ENCODE results near the gene SLC9A9. TPM values are rescaled to one million over a fixed set of nuclear protein-coding genes. Genes with fewer than 3 reads are reported as not detected.

The SLC9A9 gene
- total and polyA plus RNA-seq, 10 of the 15 experiments (the other 5 are each of a cell fraction or from before 2014, with no cell fraction given): 3.5 to 14.2 (median 9.3) TPM

- BruUV-seq (replicated peaks): no TSS peak
- Histone ChIP-seq H2AFZ (ENCODE audit: control insufficient read depth, low read depth, low read length) (no peak overlapping the region), H3K27me3 (replicated peaks in 1 of 2; ENCODE audit: control insufficient read depth in 2 of 2, insufficient read depth in 2 of 2, low read length in 1 of 2) (no peaks in the 10 kb centered on the region), H3K36me3 (ENCODE audit: control insufficient read depth in 2 of 2, insufficient read depth in 2 of 2, low read length in 1 of 2) (no peaks in the 10 kb centered on the region), H4K20me1 (ENCODE audit: control insufficient read depth, insufficient read depth) (no peaks in the 10 kb centered on the region), H3K4me3 (no peak overlapping the region), H3K27ac (ENCODE audit: control insufficient read depth, insufficient read depth) (no peak overlapping the region), H3K9me3 (replicated peaks; ENCODE audit: control insufficient read depth, insufficient read depth, low read length) (no peaks in the 10 kb centered on the region; the same call in 2 of the 3 replicates), H3K4me2 (ENCODE audit: control insufficient read depth, insufficient read depth) (no peak overlapping the region), H3K4me1 (ENCODE audit: control insufficient read depth, insufficient read depth, low read length) (no peaks in the 10 kb centered on the region), H3K9ac (ENCODE audit: control insufficient read depth, insufficient read depth, low read length) (no peak overlapping the region), H3K79me2 (ENCODE audit: control insufficient read depth, insufficient read depth, low read length) (no peaks in the 10 kb centered on the region)
- SMC1A ChIA-PET (ENCODE audit: uncharacterized antibody, unreplicated experiment): interaction anchor here (0.9 kb wide), 1 partner anchor 91 kb away, joined by 3 read pairs; no protein-coding TSS in a partner anchor
- CTCF ChIA-PET: no interaction called here
- FAIRE-seq: no peak
- in situ Hi-C loops (cut with MboI) (no loop called here), intact Hi-C loops (cut with micrococcal nuclease; ENCODE audit: unreplicated experiment) (no loop called here)
- no peak for DNase-seq (ENCODE audit: low read depth, low spot score)
- RAD21 ChIA-PET (ENCODE audit: unreplicated experiment): no interaction called here
- POLR2A ChIA-PET: no interaction called here
- no peak for ATAC-seq
- TF ChIP-seq CUX1 (IDR thresholded peaks at IDR 0.05; ENCODE audit: insufficient replicate concordance, low read depth, low read length) (no peak), E2F4 (IDR thresholded peaks at IDR 0.05; ENCODE audit: low read depth, low read length) (no peak), IRF4 (IDR thresholded peaks at IDR 0.05; ENCODE audit: low read depth, low read length) (no peak), ATF2 (IDR thresholded peaks at IDR 0.05; ENCODE audit: low read length) (no peak), BCLAF1 (IDR thresholded peaks at IDR 0.05) (no peak), ELK1 (IDR thresholded peaks at IDR 0.05; ENCODE audit: low read depth, low read length) (no peak), BMI1 (IDR thresholded peaks at IDR 0.05; ENCODE audit: borderline replicate concordance) (no peak), HSF1 (IDR thresholded peaks at IDR 0.05; ENCODE audit: low read depth, low read length) (no peak), ZBED1 (IDR thresholded peaks at IDR 0.05; ENCODE audit: borderline replicate concordance) (no peak), SRF (IDR thresholded peaks at IDR 0.05; ENCODE audit: low read depth in 2 of 2, low read length in 2 of 2) (no peak)
These were observed 591.9 kb downstream of the SLC9A9 start for GRCh38 chr3:143256416-143256815.
